Left hindlimb (tissue), 1 donor: Measurements from ENCODE around the gene ABL1.

ENCODE experiments used
- DNase-seq: peaks from one replicate; pipeline ENCODE4 v3.0.0-alpha.2; 2018

The ABL1 gene

GRCh38 chr9:130892477-130893304 is 57.6 kb downstream of the ABL1 start:
- DNase-seq: peak; percentile 22

- DNase-seq: peak; percentile 38
Measured at GRCh38 chr9:130893341-130894101, 58.5 kb downstream of the ABL1 start.

GRCh38 chr9:130894546-130894945 is 59.5 kb downstream of the ABL1 start:
- DNase-seq: no peak

- DNase-seq: no peak
Measured at GRCh38 chr9:130895038-130895437, 60.0 kb downstream of the ABL1 start.

GRCh38 chr9:130895481-130896232 is 60.6 kb downstream of the ABL1 start:
- no peak for DNase-seq

GRCh38 chr9:130896233-130897014 is 61.4 kb downstream of the ABL1 start, which contains the start of gene QRFP:
Gene QRFP (minus strand): TSS chr9:130896812. CDS start chr9:130893838, 2,974 bp downstream.
- no peak for DNase-seq

- no peak for DNase-seq
Measured at GRCh38 chr9:130897105-130897751, 62.2 kb downstream of the ABL1 start.

GRCh38 chr9:130897848-130898551 is 62.9 kb downstream of the ABL1 start:
- DNase-seq: no peak

GRCh38 chr9:130898552-130898852 is 63.4 kb downstream of the ABL1 start:
- DNase-seq: no peak

- no peak for DNase-seq
Measured at GRCh38 chr9:130899051-130899748, 64.1 kb downstream of the ABL1 start.

GRCh38 chr9:130900701-130901497 is 65.8 kb downstream of the ABL1 start:
- no peak for DNase-seq

- DNase-seq: no peak
Measured at GRCh38 chr9:130901498-130902203, 66.6 kb downstream of the ABL1 start.

GRCh38 chr9:130902204-130903185 is 67.4 kb downstream of the ABL1 start:
- no peak for DNase-seq

GRCh38 chr9:130903194-130904069 is 68.4 kb downstream of the ABL1 start:
- no peak for DNase-seq

- no peak for DNase-seq
Measured at GRCh38 chr9:130904070-130905044, 69.3 kb downstream of the ABL1 start.
